Karpas-422 (cell line): ENCODE data around the gene LNX1. TPM values are rescaled to one million over a fixed set of nuclear protein-coding genes. Genes with fewer than 3 reads are reported as not detected.

Experiments
- DNase-seq: peaks from one replicate; pipeline ENCODE4 v3.0.0-alpha.2; 2015
- H2AFZ ChIP-seq: fragments of 200-600 bp; sonication (generic); 2 replicates; pipeline ENCODE4 v1.6.1; 2014; ENCODE audit warnings: antibody characterized with exemption, low read length, mixed read lengths
- H3K27ac ChIP-seq: fragments of 200-600 bp; sonication (generic); 2 replicates; pipeline ENCODE4 v1.5.1; 2014; ENCODE audit warnings: mild to moderate bottlenecking, low read length, moderate library complexity
- H3K27me3 ChIP-seq: fragments of 200-600 bp; sonication (generic); 2 replicates; pipeline ENCODE4 v1.6.1; 2014; ENCODE audit warnings: low read length, mixed read lengths
- H3K36me3 ChIP-seq: fragments of 200-600 bp; sonication (generic); 2 replicates; pipeline ENCODE4 v1.6.1; 2014; ENCODE audit warnings: low read length, mixed read lengths; ENCODE audit not compliant: insufficient read depth
- H3K4me1 ChIP-seq: fragments of 200-600 bp; sonication (generic); 2 replicates; pipeline ENCODE4 v1.6.1; 2014; ENCODE audit warnings: mild to moderate bottlenecking, low read length, mixed read lengths
- H3K4me2 ChIP-seq: fragments of 200-600 bp; sonication (generic); 2 replicates; pipeline ENCODE4 v1.6.1; 2014; ENCODE audit warnings: low read length, low read depth, mild to moderate bottlenecking; ENCODE audit not compliant: poor library complexity, severe bottlenecking
- H3K4me3 ChIP-seq: fragments of 200-600 bp; sonication (generic); 2 replicates; pipeline ENCODE4 v1.5.1; 2014; ENCODE audit warnings: mild to moderate bottlenecking, antibody characterized with exemption, low read length, mixed read lengths
- H3K79me2 ChIP-seq: fragments of 200-600 bp; sonication (generic); 2 replicates; pipeline ENCODE4 v1.6.1; 2014; ENCODE audit warnings: mild to moderate bottlenecking, low read length, mixed read lengths
- H3K9ac ChIP-seq: fragments of 200-600 bp; sonication (generic); 2 replicates; pipeline ENCODE4 v1.6.0; 2014; ENCODE audit warnings: low read length
- H3K9me2 ChIP-seq: fragments of 200-600 bp; sonication (generic), shearing (Covaris generic); replicated peaks from 2 replicates; pipeline ENCODE4 v1.6.0; 2014; ENCODE audit warnings: mild to moderate bottlenecking, low read length, moderate library complexity; ENCODE audit not compliant: insufficient read depth
- H3K9me3 ChIP-seq: fragments of 300-700, 200-600 bp; sonication (generic); 2 replicates; pipeline ENCODE4 v1.6.1; 2014; ENCODE audit warnings: low read length, mixed read lengths
- H4K20me1 ChIP-seq: fragments of 200-600 bp; sonication (generic); 2 replicates; pipeline ENCODE4 v1.6.1; 2014; ENCODE audit warnings: mild to moderate bottlenecking, antibody characterized with exemption, low read length, low read depth; ENCODE audit not compliant: insufficient read depth
- total RNA-seq: library from RNA; depleted of rRNA; stranded (reverse); fragments of >200 nt; shearing (Covaris generic); gene quantifications from 2 replicates; pipeline ENCODE4 v1.2.3, GENCODE V29; 2014; ENCODE audit warnings: low replicate concordance; rRNA removed

Gene LNX1
- total RNA-seq: not detected in 2 replicates

DNA sequence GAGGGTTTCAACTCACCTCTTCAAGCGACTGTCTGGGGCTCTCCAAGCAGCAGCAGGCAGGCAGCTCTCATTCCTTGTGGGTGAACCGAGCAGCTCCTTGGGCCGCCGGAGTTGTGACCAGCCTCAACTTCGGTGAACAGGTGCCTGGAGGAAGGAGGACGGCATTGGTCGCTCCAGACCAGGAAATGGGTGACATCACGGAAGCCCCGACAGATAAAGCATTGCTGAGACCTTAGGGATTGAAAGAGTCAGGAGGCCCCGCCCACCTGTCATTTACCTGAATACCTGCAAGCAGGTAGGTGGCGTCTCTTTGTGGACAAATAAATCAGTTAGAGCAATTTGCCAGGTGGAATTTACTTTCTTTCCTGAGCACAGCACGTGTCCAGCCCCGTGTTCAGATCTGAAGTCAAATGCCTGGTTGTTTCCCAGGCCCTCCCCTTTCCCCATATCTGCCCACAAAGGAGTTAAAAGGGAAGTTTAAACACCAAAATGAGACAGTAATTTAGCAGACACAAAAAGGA is at the start of gene LNX1:
Gene LNX1, minus strand, starts transcription at position 115 of the 521 bp plus-strand sequence. CDS start 17,484 bp downstream, outside the sequence.
- H3K36me3 ChIP-seq: no peaks in the 10 kb centered on the region
- no peaks in the 10 kb centered on the region for H3K4me1 ChIP-seq
- H3K27ac ChIP-seq: no peak within 1 kb of the TSS
- no peak within 1 kb of the TSS for H3K4me2 ChIP-seq
- no peaks in the 10 kb centered on the region for H3K27me3 ChIP-seq
- DNase-seq: no peak
- H2AFZ ChIP-seq: no peak within 1 kb of the TSS
- H3K79me2 ChIP-seq: no peaks in the 10 kb centered on the region
- H3K9me2 ChIP-seq: no peaks in the 10 kb centered on the region
- no peaks in the 10 kb centered on the region for H4K20me1 ChIP-seq
- H3K9me3 ChIP-seq: no peaks in the 10 kb centered on the region
- no peak within 1 kb of the TSS for H3K9ac ChIP-seq
- H3K4me3 ChIP-seq: no peak within 1 kb of the TSS

- Histone ChIP-seq H3K27ac (no peak overlapping the region), H3K79me2 (no peaks in the 10 kb centered on the region), H3K4me3 (no peak overlapping the region), H3K9ac (no peak overlapping the region), H3K9me2 (no peaks in the 10 kb centered on the region), H3K9me3 (no peaks in the 10 kb centered on the region), H3K27me3 (0 out of 2 replicates have a peak, but pooled peaks cover 2% of the 10 kb centered on the region), H3K4me2 (no peak overlapping the region), H2AFZ (no peak overlapping the region), H3K4me1 (no peaks in the 10 kb centered on the region), H4K20me1 (no peaks in the 10 kb centered on the region), H3K36me3 (no peaks in the 10 kb centered on the region)
- DNase-seq: no peak
Observed at GRCh38 chr4:53640576-53641453, 49.5 kb upstream of the LNX1 start.

DNA sequence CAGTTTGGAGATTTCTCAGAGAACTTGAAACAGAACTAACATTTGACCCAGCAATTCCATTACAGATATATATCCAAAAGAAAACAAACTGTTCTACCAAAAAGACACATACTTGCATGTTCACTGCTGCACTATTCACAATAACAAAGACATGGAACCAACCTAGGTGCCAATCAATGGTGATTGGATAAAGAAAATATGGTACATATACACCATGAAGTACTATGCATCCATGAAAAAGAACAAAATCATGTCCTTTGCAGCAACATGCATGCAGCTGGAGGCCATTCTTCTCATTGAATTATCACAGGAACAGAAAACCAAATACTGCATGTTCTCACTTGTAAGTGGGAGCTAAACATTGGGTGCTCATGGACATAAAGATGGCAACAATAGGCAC is 47.6 kb upstream of the LNX1 start:
- Histone ChIP-seq H3K27me3 (0 out of 2 replicates have a peak, but pooled peaks cover 2% of the 10 kb centered on the region), H3K9ac (no peak overlapping the region), H3K27ac (no peak overlapping the region), H3K36me3 (no peaks in the 10 kb centered on the region), H3K4me3 (no peak overlapping the region), H3K4me2 (no peak overlapping the region), H4K20me1 (no peaks in the 10 kb centered on the region), H2AFZ (no peak overlapping the region), H3K9me2 (no peaks in the 10 kb centered on the region), H3K4me1 (no peaks in the 10 kb centered on the region), H3K79me2 (no peaks in the 10 kb centered on the region), H3K9me3 (no peaks in the 10 kb centered on the region)
- DNase-seq: peak; percentile 19

- no peak overlapping the region for H3K4me2 ChIP-seq
- H3K36me3 ChIP-seq: no peaks in the 10 kb centered on the region
- no peak overlapping the region for H3K9ac ChIP-seq
- no peaks in the 10 kb centered on the region for H3K9me2 ChIP-seq
- no peaks in the 10 kb centered on the region for H3K79me2 ChIP-seq
- no peak overlapping the region for H2AFZ ChIP-seq
- H4K20me1 ChIP-seq: no peaks in the 10 kb centered on the region
- DNase-seq: peak; percentile 16
- peaks cover 2% of the 10 kb centered on the region; the same call in 1 of the 2 replicates for H3K27me3 ChIP-seq
- H3K9me3 ChIP-seq: no peaks in the 10 kb centered on the region
- H3K4me1 ChIP-seq: no peaks in the 10 kb centered on the region
- H3K27ac ChIP-seq: no peak overlapping the region
- H3K4me3 ChIP-seq: no peak overlapping the region
Observed at GRCh38 chr4:53637348-53637747, 46.1 kb upstream of the LNX1 start.

DNA sequence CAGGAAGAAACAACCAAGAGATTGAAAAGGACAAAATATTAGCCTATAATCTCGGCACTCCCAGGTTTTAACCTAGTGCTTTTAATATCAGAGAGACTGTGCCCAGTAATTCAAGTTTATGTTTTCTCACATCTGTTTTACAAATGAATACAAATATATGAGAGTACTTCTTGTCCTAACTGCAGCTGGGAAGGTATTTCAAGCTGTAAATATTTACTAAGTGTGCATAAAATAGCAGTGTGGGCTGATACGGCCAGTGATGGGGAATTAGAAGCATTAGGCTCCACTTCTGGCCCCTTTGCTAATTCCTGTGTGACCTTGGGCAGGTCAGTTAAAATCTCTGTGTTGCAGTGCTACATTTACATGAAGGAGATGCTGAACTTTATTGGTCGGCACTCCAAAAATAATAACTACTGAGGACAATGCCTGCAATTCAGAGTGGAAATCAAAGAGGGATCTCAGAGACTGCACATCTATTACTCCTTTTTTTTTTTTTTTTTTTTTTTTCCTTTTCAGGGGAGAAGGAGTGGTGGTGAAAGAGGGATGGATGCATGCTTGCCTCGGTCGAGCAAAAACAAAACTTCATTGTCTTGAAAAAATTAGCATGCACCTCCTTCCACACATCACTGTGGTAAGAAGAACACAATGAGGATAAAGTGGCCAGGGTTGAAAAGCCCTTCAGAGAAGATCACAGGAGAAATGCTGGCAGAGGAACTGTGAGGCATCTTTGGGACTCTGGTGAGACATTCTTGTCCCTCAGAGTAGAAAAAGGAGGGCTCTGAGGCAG is 44.6 kb upstream of the LNX1 start:
- no peak overlapping the region for H3K9ac ChIP-seq
- no peak overlapping the region for H2AFZ ChIP-seq
- H3K79me2 ChIP-seq: no peaks in the 10 kb centered on the region
- no peaks in the 10 kb centered on the region for H4K20me1 ChIP-seq
- no peaks in the 10 kb centered on the region for H3K4me1 ChIP-seq
- H3K9me3 ChIP-seq: no peaks in the 10 kb centered on the region
- H3K36me3 ChIP-seq: no peaks in the 10 kb centered on the region
- H3K4me2 ChIP-seq: no peak overlapping the region
- no peak overlapping the region for H3K4me3 ChIP-seq
- H3K27ac ChIP-seq: no peak overlapping the region
- H3K9me2 ChIP-seq: no peaks in the 10 kb centered on the region
- DNase-seq: no peak
- peaks cover 2% of the 10 kb centered on the region; the same call in 1 of the 2 replicates for H3K27me3 ChIP-seq

- no peaks in the 10 kb centered on the region for H3K79me2 ChIP-seq
- H3K9me3 ChIP-seq: no peaks in the 10 kb centered on the region
- DNase-seq: no peak
- no peak overlapping the region for H3K27ac ChIP-seq
- no peak overlapping the region for H3K9ac ChIP-seq
- no peaks in the 10 kb centered on the region for H4K20me1 ChIP-seq
- H3K27me3 ChIP-seq: peaks cover 2% of the 10 kb centered on the region; the same call in 1 of the 2 replicates
- H3K9me2 ChIP-seq: no peaks in the 10 kb centered on the region
- H3K4me2 ChIP-seq: no peak overlapping the region
- no peaks in the 10 kb centered on the region for H3K4me1 ChIP-seq
- no peak overlapping the region for H2AFZ ChIP-seq
- no peaks in the 10 kb centered on the region for H3K36me3 ChIP-seq
- H3K4me3 ChIP-seq: no peak overlapping the region
Observed at GRCh38 chr4:53633608-53634007, 42.3 kb upstream of the LNX1 start.

- Histone ChIP-seq H3K9me2 (no peaks in the 10 kb centered on the region), H3K27me3 (peaks cover 4% of the 10 kb centered on the region; the same call in 1 of the 2 replicates), H3K27ac (no peak overlapping the region), H3K36me3 (no peaks in the 10 kb centered on the region), H3K79me2 (no peaks in the 10 kb centered on the region), H3K4me1 (no peaks in the 10 kb centered on the region), H3K4me2 (no peak overlapping the region), H3K9me3 (no peaks in the 10 kb centered on the region), H4K20me1 (no peaks in the 10 kb centered on the region), H2AFZ (no peak overlapping the region), H3K9ac (no peak overlapping the region), H3K4me3 (no peak overlapping the region)
- no peak for DNase-seq
Observed at GRCh38 chr4:53629296-53629695, 38.0 kb upstream of the LNX1 start.

DNA sequence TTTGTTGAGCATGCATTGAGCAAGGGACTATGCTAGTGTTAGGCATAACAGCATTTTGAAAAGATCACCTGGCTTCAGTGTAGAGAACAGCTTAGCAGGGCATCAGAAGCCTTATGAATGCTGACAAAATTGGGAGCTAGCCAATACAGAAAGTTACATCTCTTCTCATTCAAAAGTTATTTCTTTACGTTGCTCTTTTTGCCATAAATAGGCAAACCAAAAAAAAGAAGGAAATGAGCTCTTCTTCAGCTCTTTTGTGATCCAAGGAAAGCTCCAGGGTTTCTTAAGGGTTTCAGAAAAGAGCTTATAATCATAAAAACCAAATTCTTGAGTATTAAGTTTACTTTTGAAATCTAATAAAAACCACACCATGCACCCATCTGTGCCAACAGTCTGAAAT is 35.2 kb upstream of the LNX1 start:
- Histone ChIP-seq H3K36me3 (no peaks in the 10 kb centered on the region), H3K79me2 (no peaks in the 10 kb centered on the region), H3K9ac (no peak overlapping the region), H3K4me2 (no peak overlapping the region), H2AFZ (no peak overlapping the region), H3K4me1 (no peaks in the 10 kb centered on the region), H3K27me3 (0 out of 2 replicates have a peak, but pooled peaks cover 4% of the 10 kb centered on the region), H4K20me1 (no peaks in the 10 kb centered on the region), H3K27ac (no peak overlapping the region), H3K9me2 (no peaks in the 10 kb centered on the region), H3K9me3 (no peaks in the 10 kb centered on the region), H3K4me3 (no peak overlapping the region)
- DNase-seq: peak; percentile 38
